ENCODE results near the gene GMDS. TPM values are rescaled to one million over a fixed set of nuclear protein-coding genes. Genes with fewer than 3 reads are reported as not detected.
A peak's percentile ranks its signal among the peaks of the same experiment; 100 is the strongest.

The GMDS gene
- total RNA-seq, 1 donor from 2014 or later: 7.2 TPM

DNA sequence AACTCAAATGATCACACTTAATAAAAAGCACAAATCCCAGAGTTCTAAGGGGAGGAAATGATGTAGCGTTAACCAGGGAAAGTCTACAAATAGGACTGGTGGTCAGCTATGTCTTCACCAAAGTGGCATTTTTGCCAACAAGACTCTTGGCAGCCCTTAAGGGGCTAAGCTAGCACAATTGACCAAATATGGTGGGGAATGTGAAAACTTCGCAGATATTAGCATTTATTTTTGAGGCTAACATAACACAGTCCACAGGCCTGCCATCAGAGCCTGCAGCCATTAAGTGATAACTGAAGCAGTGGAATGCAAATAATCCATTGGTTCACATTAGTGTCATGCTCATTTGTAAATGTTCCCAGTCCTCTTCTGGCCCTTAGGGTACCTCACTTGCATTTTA is 361.1 kb downstream of the GMDS start:
- H3K36me3 ChIP-seq: no peaks in the 10 kb centered on the region
- no peak for DNase-seq
- intact Hi-C loops (cut with micrococcal nuclease): no loop called here
- TF ChIP-seq CTCF (IDR thresholded peaks at IDR 0.05; ENCODE audit: borderline replicate concordance): no peak
- no peaks in the 10 kb centered on the region for H3K27me3 ChIP-seq (ENCODE audit: low read depth)
- H3K27ac ChIP-seq (replicated peaks): no peak overlapping the region
- H3K4me1 ChIP-seq: no peaks in the 10 kb centered on the region
- no peaks in the 10 kb centered on the region for H3K9me3 ChIP-seq (replicated peaks)
- no peak overlapping the region for H3K4me3 ChIP-seq

DNA sequence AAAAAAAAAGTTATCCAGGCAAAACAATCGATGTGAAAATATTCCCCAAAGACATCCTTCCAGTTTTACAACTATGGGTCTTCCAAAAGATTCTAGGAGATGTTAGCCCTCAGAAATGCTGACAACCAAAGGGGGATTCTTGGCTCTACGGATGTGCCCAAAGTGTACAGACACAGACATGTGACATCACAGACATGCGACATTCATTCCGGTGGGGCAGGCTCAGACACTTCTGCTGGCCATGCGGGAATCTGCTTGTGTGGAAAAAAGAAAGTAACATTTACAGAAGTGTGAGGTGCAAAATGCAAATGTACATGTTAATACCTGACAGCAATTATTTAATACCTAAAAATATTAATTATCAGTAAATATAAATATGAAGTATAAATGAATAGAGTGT is 367.1 kb downstream of the GMDS start:
- H3K4me3 ChIP-seq: no peak overlapping the region
- H3K27me3 ChIP-seq (ENCODE audit: low read depth): peaks cover 14% of the 10 kb centered on the region
- no peak for DNase-seq
- no peak overlapping the region for H3K27ac ChIP-seq (replicated peaks)
- H3K36me3 ChIP-seq: no peaks in the 10 kb centered on the region
- H3K9me3 ChIP-seq (replicated peaks): no peaks in the 10 kb centered on the region
- H3K4me1 ChIP-seq: peaks cover under 1% of the 10 kb centered on the region
- no peak for TF ChIP-seq CTCF (IDR thresholded peaks at IDR 0.05; ENCODE audit: borderline replicate concordance)
- intact Hi-C loops (cut with micrococcal nuclease): no loop called here

DNA sequence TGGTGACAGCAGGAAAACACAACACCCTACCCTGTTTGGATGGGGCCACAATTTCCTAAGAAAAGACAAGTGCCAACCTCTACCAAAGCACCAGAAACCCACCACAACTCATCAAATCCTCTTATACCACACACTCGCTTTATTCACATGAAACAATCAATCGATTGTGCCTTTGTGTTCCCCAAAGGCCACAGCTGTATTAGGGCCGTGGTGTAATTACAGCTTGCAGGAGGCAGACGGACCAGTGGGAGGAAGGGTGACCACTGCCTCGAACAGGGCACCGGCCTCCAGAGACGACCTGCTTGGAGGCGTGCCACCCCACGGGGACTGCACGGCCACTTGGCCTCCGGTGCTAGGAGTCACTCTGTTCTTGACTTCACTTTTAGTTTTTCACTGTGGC is 371.6 kb downstream of the GMDS start:
- Histone ChIP-seq H3K36me3 (no peaks in the 10 kb centered on the region), H3K27ac (replicated peaks) (no peak overlapping the region), H3K4me1 (peaks cover 18% of the 10 kb centered on the region), H3K27me3 (ENCODE audit: low read depth) (peaks cover 42% of the 10 kb centered on the region), H3K9me3 (replicated peaks) (no peaks in the 10 kb centered on the region), H3K4me3 (no peak overlapping the region)
- TF ChIP-seq CTCF (IDR thresholded peaks at IDR 0.05; ENCODE audit: borderline replicate concordance): no peak
- intact Hi-C loops (cut with micrococcal nuclease): no loop called here
- no peak for DNase-seq

DNA sequence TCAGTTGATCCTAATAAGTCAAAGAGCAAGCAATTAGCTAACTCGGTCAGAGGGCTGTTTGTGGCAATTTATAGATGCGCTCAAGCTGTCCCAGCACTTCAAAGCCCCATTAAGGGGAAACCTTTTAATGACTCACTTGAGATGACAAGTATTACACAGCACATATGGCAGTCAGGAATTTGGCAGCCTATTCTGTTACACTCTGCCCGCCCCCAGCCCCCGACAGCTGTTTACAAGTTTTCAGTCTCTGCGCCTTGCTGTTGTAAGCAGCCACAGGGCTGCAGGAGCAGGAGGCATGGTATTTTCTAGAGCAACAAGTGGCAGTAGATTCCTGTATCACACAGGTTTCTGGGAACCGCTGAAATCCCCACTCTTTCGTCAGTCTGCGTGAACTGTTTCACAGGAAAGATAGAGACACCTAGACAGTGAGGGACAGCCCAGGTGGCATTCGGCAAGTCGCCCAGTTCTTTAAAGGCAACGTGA is 372.7 kb downstream of the GMDS start:
- intact Hi-C loops (cut with micrococcal nuclease): no loop called here
- Histone ChIP-seq H3K27ac (replicated peaks) (no peak overlapping the region), H3K4me3 (no peak overlapping the region)

GRCh38 chr6:1871724-1872315 is 373.6 kb downstream of the GMDS start:
- DNase-seq: peak; percentile 19
- H3K4me1 ChIP-seq: peaks cover 18% of the 10 kb centered on the region
- intact Hi-C loops (cut with micrococcal nuclease): no loop called here
- H3K27ac ChIP-seq (replicated peaks): no peak overlapping the region
- no peaks in the 10 kb centered on the region for H3K9me3 ChIP-seq (replicated peaks)
- peaks cover 50% of the 10 kb centered on the region for H3K27me3 ChIP-seq (ENCODE audit: low read depth)
- H3K4me3 ChIP-seq: no peak overlapping the region
- no peak for TF ChIP-seq CTCF (IDR thresholded peaks at IDR 0.05; ENCODE audit: borderline replicate concordance)
- H3K36me3 ChIP-seq: no peaks in the 10 kb centered on the region

More for the DNA sequence above, 372.7 kb downstream of the GMDS start:
- peaks cover 48% of the 10 kb centered on the region for H3K27me3 ChIP-seq (ENCODE audit: low read depth)
- TF ChIP-seq CTCF (IDR thresholded peaks at IDR 0.05; ENCODE audit: borderline replicate concordance): no peak
- no peak for DNase-seq
- peaks cover 18% of the 10 kb centered on the region for H3K4me1 ChIP-seq
- no peaks in the 10 kb centered on the region for H3K9me3 ChIP-seq (replicated peaks)
- no peaks in the 10 kb centered on the region for H3K36me3 ChIP-seq

Data from left ventricle myocardium inferior (tissue), 1 donor.